Measurements from ENCODE around the gene GCNT4. TPM values are rescaled to one million over a fixed set of nuclear protein-coding genes. Genes with fewer than 3 reads are reported as not detected.

Gene GCNT4
- total and polyA plus RNA-seq, 2 experiments from 2014 or later, result 2.5 to 5.4 TPM

GRCh38 chr5:75005561-75005960 is 46.8 kb downstream of the GCNT4 start:
- peaks cover 26% of the 10 kb centered on the region for H3K4me1 Mint-ChIP-seq
- no peak overlapping the region for H3K4me3 Mint-ChIP-seq
- no peaks in the 10 kb centered on the region for H3K27me3 Mint-ChIP-seq (ENCODE audit: insufficient read depth, low read depth, poor library complexity)
- H3K4me1 ChIP-seq (ENCODE audit: insufficient read depth), result peaks cover 24% of the 10 kb centered on the region
- H4K20me1 ChIP-seq (replicated peaks; ENCODE audit: insufficient read depth), result no peaks in the 10 kb centered on the region
- H3K79me2 ChIP-seq (replicated peaks; ENCODE audit: insufficient read depth), result no peaks in the 10 kb centered on the region
- H3K9me3 Mint-ChIP-seq, result peaks cover 18% of the 10 kb centered on the region
- TF ChIP-seq CTCF (conservative IDR thresholded peaks at IDR 0.05; ENCODE audit: low read depth in 2 of 2) (no peak), ZNF114 (CRISPR knock-in tag; IDR thresholded peaks at IDR 0.05) (no peak), NANOG (IDR thresholded peaks at IDR 0.05; ENCODE audit: borderline replicate concordance) (no peak), ZNF462 (CRISPR knock-in tag; IDR thresholded peaks at IDR 0.05) (no peak), ETS1 (IDR thresholded peaks at IDR 0.05) (no peak)
- no peaks in the 10 kb centered on the region for H3K9me2 ChIP-seq (ENCODE audit: insufficient read depth)
- no peak overlapping the region for H2AFZ ChIP-seq
- H3K27ac Mint-ChIP-seq, result no peak overlapping the region
- no peak overlapping the region for H3K4me2 ChIP-seq
- H3K4me3 ChIP-seq, result no peak overlapping the region
- peaks cover 3% of the 10 kb centered on the region; the same call in 1 of the 2 replicates for H3K36me3 ChIP-seq (ENCODE audit: insufficient read depth)
- ATAC-seq (no peak), DNase-seq (ENCODE audit: low spot score) (no peak)
- H3F3A ChIP-seq (replicated peaks; ENCODE audit: low read depth), result no peaks in the 10 kb centered on the region
- no peaks in the 10 kb centered on the region for H3K27me3 ChIP-seq (ENCODE audit: insufficient read depth)
- peaks cover 16% of the 10 kb centered on the region; the same call in 2 of the 3 replicates for H3K36me3 Mint-ChIP-seq (ENCODE audit: low read depth)
- H3K27ac ChIP-seq (ENCODE audit: low read depth), result no peak overlapping the region

Small RNA genes within 50 kb of the gene (small RNA-seq; reads per million reads assigned to genes)
- gene AC093259.1 (ENCODE audit: low replicate concordance), result not detected

Other genes with a start within 250 kb of the GCNT4 start
- gene FAM169A, start 186.2 kb downstream of the GCNT4 start, total RNA-seq (2014; rRNA removed; shearing (Covaris generic)), result 78.7 and 97.7 TPM in 2 replicates
- gene FAM169A, start 186.2 kb downstream of the GCNT4 start, polyA plus RNA-seq (2016; fragmentation: Nextera tagmentation; extraction: Ambion mirVana), result 12.2 and 16.9 TPM in 2 replicates
- 0.16 and 0.59 TPM in 2 replicates for gene ANKRD31, start 184.3 kb upstream of the GCNT4 start, total RNA-seq (2014; rRNA removed; shearing (Covaris generic))
- 0.18 and 0.30 TPM in 2 replicates for gene ANKRD31, start 184.3 kb upstream of the GCNT4 start, polyA plus RNA-seq (2016; fragmentation: Nextera tagmentation; extraction: Ambion mirVana)

All from GM23338 (cell line).